Kidney (tissue), 14 donors: ENCODE data around the gene DDX51. TPM values are rescaled to one million over a fixed set of nuclear protein-coding genes. Genes with fewer than 3 reads are reported as not detected.

Experiments used
- DNase-seq, 5 donors: peaks; one replicate each; pipeline ENCODE4 v3.0.0-alpha.2; 2013 to 2020
- FAIRE-seq: peaks from 2 replicates; lab custom pipeline; 2012; peaks lifted over from hg19 to GRCh38; lab: Jason Lieb, UNC
- H3K27ac ChIP-seq, 2 donors: one replicate each; pipeline ENCODE4 v1.7.0; 2013; ENCODE audit warnings: low read depth in 2 of 2, low read length in 2 of 2, inconsistent platforms in 1 of 2
- H3K27me3 ChIP-seq: one replicate; pipeline ENCODE4 v1.7.1; 2013; ENCODE audit warnings: low read length, inconsistent platforms; ENCODE audit not compliant: control insufficient read depth, insufficient read depth
- H3K36me3 ChIP-seq, 3 donors: one replicate each; pipeline versions ENCODE4 v1.7.0 to v1.7.1; 2013; ENCODE audit warnings: low read length in 3 of 3, control low read depth in 1 of 3, inconsistent platforms in 1 of 3; ENCODE audit not compliant: insufficient read depth in 3 of 3, control insufficient read depth in 2 of 3
- H3K4me1 ChIP-seq, 3 donors: one replicate each; pipeline versions ENCODE4 v1.7.0 to v1.7.1; 2013; ENCODE audit warnings: low read length in 3 of 3, inconsistent platforms in 1 of 3, low read depth in 1 of 3; ENCODE audit not compliant: control insufficient read depth in 2 of 3, insufficient read depth in 2 of 3
- H3K4me3 ChIP-seq, 3 donors: one replicate each; pipeline versions ENCODE4 v1.7.0 to v1.8.1; 2013; ENCODE audit warnings: low read length in 3 of 3, control low read depth in 1 of 3, inconsistent platforms in 1 of 3
- H3K9ac ChIP-seq, 3 donors: one replicate each; pipeline versions ENCODE4 v1.7.0 to v1.7.1; 2013; ENCODE audit warnings: low read length in 3 of 3, control low read depth in 1 of 3, inconsistent platforms in 1 of 3
- H3K9me3 ChIP-seq, 3 donors: one replicate each; pipeline versions ENCODE4 v1.7.0 to v1.7.1; 2013; ENCODE audit warnings: low read length in 3 of 3, control low read depth in 1 of 3, inconsistent platforms in 1 of 3; ENCODE audit not compliant: control insufficient read depth in 2 of 3, insufficient read depth in 1 of 3
- intact Hi-C: fragments of 100-400 bp; cut with DNase I; formaldehyde crosslinking; loops from one replicate; pipeline ENCODE4 v1.11.1; 2022
- polyA plus RNA-seq: library from polyadenylated mRNA; stranded (reverse); fragments of 350-450 nt; fragmentation: Illumina TruSeq; extraction: RNeasy Lipid Tissue Mini Kit (QIAGEN cat#74804); gene quantifications from one replicate; pipeline ENCODE4 v1.2.3, GENCODE V29; 2014; ENCODE audit warnings: low read depth, low replicate concordance; ENCODE audit not compliant: insufficient read depth
- total RNA-seq: library from RNA; stranded (reverse); fragmentation: NEBNext Ultra II Directional; extraction: Animal tissue kit (Norgen Biotek cat#: 25700); gene quantifications from one replicate; pipeline ENCODE4 v1.2.1, GENCODE V29; 2021
- TF ChIP-seq, protein P1 (sequence below): IDR thresholded peaks from 3 replicates; pipeline ENCODE4 v1.5.1; 2012; ENCODE audit warnings: mild to moderate bottlenecking, moderate library complexity, borderline replicate concordance; ENCODE audit not compliant: insufficient read depth; ENCODE audit errors: extremely low read depth
- donor health status: control.
- donor health status: control.
- donor health status: control.
- donor health status: control.
- donor health status: control.
- donor health status: DM: yes; HTN: yes; CAD: no.
- donor health status: Normal renal cell carcinoma (clear cell type).

The DDX51 gene
- total and polyA plus RNA-seq, 2 donors from 2014 or later = 10.3 to 19.6 TPM

GRCh38 chr12:132171293-132171967, 27.3 kb upstream of the DDX51 start:
- FAIRE-seq (no peak), DNase-seq (peak in 2 of 5 donors; percentile 49 to 69)
- Histone ChIP-seq H3K4me1 (no peaks in the 10 kb centered on the region), H3K9ac (no peak overlapping the region), H3K4me3 (no peak overlapping the region), H3K36me3 (no peaks in the 10 kb centered on the region), H3K27ac (no peak overlapping the region), H3K27me3 (no peaks in the 10 kb centered on the region), H3K9me3 (no peaks in the 10 kb centered on the region)
- intact Hi-C loops = no loop called here
- TF ChIP-seq, protein P1, sequence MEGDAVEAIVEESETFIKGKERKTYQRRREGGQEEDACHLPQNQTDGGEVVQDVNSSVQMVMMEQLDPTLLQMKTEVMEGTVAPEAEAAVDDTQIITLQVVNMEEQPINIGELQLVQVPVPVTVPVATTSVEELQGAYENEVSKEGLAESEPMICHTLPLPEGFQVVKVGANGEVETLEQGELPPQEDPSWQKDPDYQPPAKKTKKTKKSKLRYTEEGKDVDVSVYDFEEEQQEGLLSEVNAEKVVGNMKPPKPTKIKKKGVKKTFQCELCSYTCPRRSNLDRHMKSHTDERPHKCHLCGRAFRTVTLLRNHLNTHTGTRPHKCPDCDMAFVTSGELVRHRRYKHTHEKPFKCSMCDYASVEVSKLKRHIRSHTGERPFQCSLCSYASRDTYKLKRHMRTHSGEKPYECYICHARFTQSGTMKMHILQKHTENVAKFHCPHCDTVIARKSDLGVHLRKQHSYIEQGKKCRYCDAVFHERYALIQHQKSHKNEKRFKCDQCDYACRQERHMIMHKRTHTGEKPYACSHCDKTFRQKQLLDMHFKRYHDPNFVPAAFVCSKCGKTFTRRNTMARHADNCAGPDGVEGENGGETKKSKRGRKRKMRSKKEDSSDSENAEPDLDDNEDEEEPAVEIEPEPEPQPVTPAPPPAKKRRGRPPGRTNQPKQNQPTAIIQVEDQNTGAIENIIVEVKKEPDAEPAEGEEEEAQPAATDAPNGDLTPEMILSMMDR = no peak

GRCh38 chr12:132170637-132171292, 26.6 kb upstream of the DDX51 start:
- H3K27me3 ChIP-seq = no peaks in the 10 kb centered on the region
- DNase-seq = peak in 1 of 5 donors; percentile 69
- intact Hi-C loops = no loop called here

GRCh38 chr12:132170094-132170636, 26.0 kb upstream of the DDX51 start:
- Histone ChIP-seq H3K9me3 (no peaks in the 10 kb centered on the region), H3K4me1 (no peaks in the 10 kb centered on the region), H3K27ac (no peak overlapping the region), H3K36me3 (no peaks in the 10 kb centered on the region), H3K9ac (no peak overlapping the region), H3K4me3 (no peak overlapping the region), H3K27me3 (no peaks in the 10 kb centered on the region)
- DNase-seq (peak in 4 of 5 donors; percentile 33 to 82 (median 69)), FAIRE-seq (no peak)
- TF ChIP-seq, protein P1 = no peak
- intact Hi-C loops = no loop called here

More at GRCh38 chr12:132170637-132171292, 26.6 kb upstream of the DDX51 start:
- Histone ChIP-seq H3K27ac (no peak overlapping the region), H3K4me3 (no peak overlapping the region), H3K9ac (no peak overlapping the region), H3K4me1 (no peaks in the 10 kb centered on the region), H3K36me3 (no peaks in the 10 kb centered on the region), H3K9me3 (no peaks in the 10 kb centered on the region)
- no peak for FAIRE-seq
- TF ChIP-seq, protein P1 = no peak
